ENCODE results near the gene DKKL1. TPM values are rescaled to one million over a fixed set of nuclear protein-coding genes. Genes with fewer than 3 reads are reported as not detected.

Gene DKKL1
- total and polyA plus RNA-seq, 2 of the 4 experiments (the other 2 are of a cell fraction), result 0.67 TPM; not detected in 1

- Histone ChIP-seq H2BK120ac (ENCODE audit: low read depth, low read length) (no peak within 1 kb of the TSS), H2BK20ac (ENCODE audit: low read depth, low read length) (no peak within 1 kb of the TSS), H3K9ac (ENCODE audit: low read depth, low read length) (no peak within 1 kb of the TSS), H3K36me3 (ENCODE audit: control insufficient read depth, insufficient read depth, low read length) (no peaks in the 10 kb centered on the region), H2AK5ac (ENCODE audit: low read depth, low read length) (no peak within 1 kb of the TSS), H3K4me2 (ENCODE audit: low read depth, low read length) (no peak within 1 kb of the TSS), H3K4me1 (ENCODE audit: control insufficient read depth, insufficient read depth, low read length) (no peaks in the 10 kb centered on the region), H2AK9ac (replicated peaks; ENCODE audit: low read depth, low read length, poor library complexity) (no peak within 1 kb of the TSS), H4K20me1 (ENCODE audit: insufficient read depth, low read length) (no peaks in the 10 kb centered on the region), H3K23ac (ENCODE audit: low read depth, low read length) (no peak within 1 kb of the TSS), H2AFZ (replicated peaks; ENCODE audit: low read length, poor library complexity) (peak within 1 kb of the TSS; percentile 58), H3K27me3 (ENCODE audit: control insufficient read depth, insufficient read depth, low read length) (peaks cover 14% of the 10 kb centered on the region), H4K91ac (ENCODE audit: insufficient read depth, low read depth, low read length) (no peak within 1 kb of the TSS), H3K9me1 (ENCODE audit: insufficient read depth, low read length) (no peaks in the 10 kb centered on the region), H4K8ac (ENCODE audit: low read depth in 2 of 2, low read length in 2 of 2) (peak within 1 kb of the TSS in 1 of 2 experiments; percentile 60; a peak in 1 of 4 replicates), H2BK15ac (ENCODE audit: low read depth, low read length) (no peak within 1 kb of the TSS), H3K18ac (ENCODE audit: low read depth, low read length) (no peak within 1 kb of the TSS), H2BK5ac (ENCODE audit: low read depth, low read length, poor library complexity, severe bottlenecking) (no peak within 1 kb of the TSS), H3K79me1 (ENCODE audit: low read depth in 1 of 2, low read length in 2 of 2) (no peaks in the 10 kb centered on the region), H3K56ac (ENCODE audit: extremely low read depth, insufficient read depth, low read length) (no peak within 1 kb of the TSS), H3K27ac (ENCODE audit: insufficient read depth, low read length) (no peak within 1 kb of the TSS), H4K5ac (ENCODE audit: low read depth, low read length) (no peak within 1 kb of the TSS), H3K4me3 (ENCODE audit: insufficient read depth, low read depth, low read length) (no peak within 1 kb of the TSS), H3K9me3 (ENCODE audit: control insufficient read depth, insufficient read depth, low read length) (no peaks in the 10 kb centered on the region), H3K14ac (replicated peaks; ENCODE audit: low read depth, low read length) (no peak within 1 kb of the TSS), H3K4ac (ENCODE audit: low read depth, low read length) (no peak within 1 kb of the TSS)
- TF ChIP-seq NFE2L2 (IDR thresholded peaks at IDR 0.05; ENCODE audit: low read depth, low read length) (no peak), CHD1 (IDR thresholded peaks at IDR 0.05; ENCODE audit: low read depth, low read length) (no peak), RAD21 (IDR thresholded peaks at IDR 0.05; ENCODE audit: low read length) (no peak), MAFK (IDR thresholded peaks at IDR 0.05; ENCODE audit: low read depth, low read length) (no peak), MAZ (IDR thresholded peaks at IDR 0.05; ENCODE audit: borderline replicate concordance, low read depth, low read length) (no peak)
- TF ChIP-seq, protein P1, sequence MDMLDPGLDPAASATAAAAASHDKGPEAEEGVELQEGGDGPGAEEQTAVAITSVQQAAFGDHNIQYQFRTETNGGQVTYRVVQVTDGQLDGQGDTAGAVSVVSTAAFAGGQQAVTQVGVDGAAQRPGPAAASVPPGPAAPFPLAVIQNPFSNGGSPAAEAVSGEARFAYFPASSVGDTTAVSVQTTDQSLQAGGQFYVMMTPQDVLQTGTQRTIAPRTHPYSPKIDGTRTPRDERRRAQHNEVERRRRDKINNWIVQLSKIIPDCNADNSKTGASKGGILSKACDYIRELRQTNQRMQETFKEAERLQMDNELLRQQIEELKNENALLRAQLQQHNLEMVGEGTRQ (IDR thresholded peaks at IDR 0.05; ENCODE audit: low read depth, low read length), result no peak
- CTCF ChIA-PET, result no interaction called here
- intact Hi-C loops (cut with micrococcal nuclease) (no loop called here), in situ Hi-C loops (cut with MboI; ENCODE audit: low sequenced_read_pairs) (no loop called here), dilution Hi-C loops (cut with HindIII; ENCODE audit: low sequenced_read_pairs, unreplicated experiment) (no loop called here)
- POLR2A ChIA-PET (ENCODE audit: unreplicated experiment), result no interaction called here
- ATAC-seq (ENCODE audit: low read depth) (peak; percentile 27; the same call in 1 of the 2 replicates), DNase-seq (peak; percentile 8)
- 49% methylated on average over 11 of the region's 40 CpGs; no CpG with 5 or more reads in 1 of the 2 experiments for WGBS, 2 experiments (ENCODE audit: extremely low coverage in 2 of 2, insufficient read length in 1 of 2)
- no TSS peak for BruUV-seq (replicated peaks)
Measured at GRCh38 chr19:49387936-49388372, 24.3 kb downstream of the DKKL1 start, which contains the start of gene KASH5. Gene KASH5, plus strand, starts transcription at chr19:49388249. Its CDS starts 2,635 bp downstream, at chr19:49390884.
